NCI-H146 treated with DMSO at 0.1 percent for 48 hours (cell line): Measurements from ENCODE around the gene STAT3.
"Not testable (repeated sequence)": the region's sequence is repeated elsewhere in the genome, so short reads cannot be mapped to it uniquely, and the experiment has no call there.

Experiments used
- DNase-seq: peaks from one replicate; lab custom pipeline; 2025; ENCODE audit not compliant: unreplicated experiment; lab: John Stamatoyannopoulos, UW

The STAT3 gene

DNA sequence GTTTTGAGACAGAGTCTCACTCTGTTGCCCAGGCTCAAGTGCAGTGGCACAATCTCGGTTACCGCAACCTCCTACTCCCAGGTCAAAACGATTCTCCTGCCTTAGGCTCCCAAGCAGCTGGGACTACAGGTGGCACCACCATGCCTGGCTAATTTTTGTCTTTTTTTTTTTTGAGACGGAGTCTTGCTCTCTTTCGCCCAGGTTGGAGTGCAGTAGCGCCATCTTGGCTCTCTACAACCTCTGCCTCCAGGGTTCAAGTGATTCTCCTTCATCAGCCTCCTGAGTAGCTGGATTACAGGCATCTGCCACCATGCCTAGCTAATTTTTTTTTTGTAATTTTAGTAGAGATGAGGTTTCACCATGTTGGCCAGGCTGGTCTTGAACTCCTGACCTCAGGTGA is 70.3 kb downstream of the STAT3 start:
- not testable (repeated sequence) for DNase-seq

DNA sequence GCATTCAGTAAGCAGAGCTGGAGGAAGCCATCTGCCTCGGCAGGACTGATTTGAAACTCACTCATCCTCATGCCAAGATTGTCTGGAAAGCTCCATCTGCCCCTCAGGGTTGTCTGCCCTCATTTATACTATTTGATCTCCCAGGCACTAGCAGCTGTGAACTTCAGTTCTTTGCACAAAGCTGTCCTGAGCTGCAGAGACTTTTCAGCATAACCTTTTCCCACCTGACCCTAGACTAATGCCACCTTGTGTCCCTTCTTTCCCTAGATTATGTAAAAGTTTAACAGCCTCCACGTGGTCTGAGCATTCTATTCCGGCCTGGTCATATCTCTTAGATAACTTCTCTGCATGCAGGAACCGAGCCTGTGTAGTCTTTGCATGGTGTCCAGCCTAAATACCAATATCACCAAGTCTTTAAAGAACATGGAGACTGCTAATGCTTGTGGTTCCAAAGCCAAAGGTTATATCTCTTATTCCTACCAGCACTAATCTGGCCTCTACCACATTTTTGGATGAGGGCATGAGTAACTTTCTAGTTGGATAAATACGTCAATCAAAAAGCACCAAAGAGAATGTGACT is 70.9 kb downstream of the STAT3 start:
- no peak for DNase-seq

- no peak for DNase-seq
Measured at GRCh38 chr17:42316755-42317154, 71.5 kb downstream of the STAT3 start.

DNA sequence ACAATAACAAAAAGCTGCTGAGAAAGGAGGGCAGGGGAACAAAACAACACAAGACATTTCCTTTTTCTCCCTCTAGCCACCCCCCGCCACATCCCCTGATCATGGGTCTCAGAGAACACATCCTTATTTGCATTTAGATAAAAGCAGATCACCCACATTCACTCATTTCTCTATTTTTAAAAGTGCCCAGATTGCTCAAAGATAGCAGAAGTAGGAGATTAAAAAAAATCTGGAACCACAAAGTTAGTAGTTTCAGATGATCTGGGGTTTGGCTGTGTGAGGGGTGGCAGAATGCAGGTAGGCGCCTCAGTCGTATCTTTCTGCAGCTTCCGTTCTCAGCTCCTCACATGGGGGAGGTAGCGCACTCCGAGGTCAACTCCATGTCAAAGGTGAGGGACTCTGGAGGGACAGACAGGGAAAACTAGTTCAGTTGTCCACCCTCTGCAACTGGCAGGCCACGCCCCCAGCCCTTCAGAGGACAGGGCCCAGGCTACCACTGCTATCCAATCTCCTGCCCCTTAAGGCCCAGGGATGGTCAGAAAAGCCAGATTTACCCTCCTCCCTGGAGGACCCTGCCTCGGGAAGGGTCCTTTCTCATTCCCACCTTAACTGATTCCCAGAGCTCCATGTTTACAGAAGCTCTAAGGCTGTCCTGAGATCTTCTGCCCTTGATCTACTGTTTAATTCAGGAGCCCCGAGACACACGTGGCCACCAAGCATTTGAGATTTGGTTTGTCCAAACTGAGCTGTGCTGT is 72.7 kb downstream of the STAT3 start:
- no peak for DNase-seq

- no peak for DNase-seq
Measured at GRCh38 chr17:42313773-42314566, 74.3 kb downstream of the STAT3 start.

DNA sequence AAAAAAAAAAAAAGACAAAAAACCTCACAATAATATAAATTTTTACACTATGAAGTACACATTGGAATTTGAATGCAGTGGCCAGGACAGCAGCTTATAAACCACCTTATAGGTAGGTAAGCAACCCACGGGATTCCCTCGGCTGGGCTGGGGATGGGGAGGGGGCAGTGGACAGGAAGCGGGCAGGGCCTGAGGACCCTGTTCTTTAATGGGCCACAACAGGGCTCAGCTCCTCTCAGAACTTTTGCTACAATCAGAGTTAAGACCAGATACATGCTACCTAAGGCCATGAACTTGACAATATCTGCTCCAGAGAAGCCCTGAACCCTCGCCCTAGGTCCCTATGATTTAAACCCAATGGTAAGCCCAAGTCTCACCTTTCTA is 74.9 kb downstream of the STAT3 start:
- DNase-seq = no peak

DNA sequence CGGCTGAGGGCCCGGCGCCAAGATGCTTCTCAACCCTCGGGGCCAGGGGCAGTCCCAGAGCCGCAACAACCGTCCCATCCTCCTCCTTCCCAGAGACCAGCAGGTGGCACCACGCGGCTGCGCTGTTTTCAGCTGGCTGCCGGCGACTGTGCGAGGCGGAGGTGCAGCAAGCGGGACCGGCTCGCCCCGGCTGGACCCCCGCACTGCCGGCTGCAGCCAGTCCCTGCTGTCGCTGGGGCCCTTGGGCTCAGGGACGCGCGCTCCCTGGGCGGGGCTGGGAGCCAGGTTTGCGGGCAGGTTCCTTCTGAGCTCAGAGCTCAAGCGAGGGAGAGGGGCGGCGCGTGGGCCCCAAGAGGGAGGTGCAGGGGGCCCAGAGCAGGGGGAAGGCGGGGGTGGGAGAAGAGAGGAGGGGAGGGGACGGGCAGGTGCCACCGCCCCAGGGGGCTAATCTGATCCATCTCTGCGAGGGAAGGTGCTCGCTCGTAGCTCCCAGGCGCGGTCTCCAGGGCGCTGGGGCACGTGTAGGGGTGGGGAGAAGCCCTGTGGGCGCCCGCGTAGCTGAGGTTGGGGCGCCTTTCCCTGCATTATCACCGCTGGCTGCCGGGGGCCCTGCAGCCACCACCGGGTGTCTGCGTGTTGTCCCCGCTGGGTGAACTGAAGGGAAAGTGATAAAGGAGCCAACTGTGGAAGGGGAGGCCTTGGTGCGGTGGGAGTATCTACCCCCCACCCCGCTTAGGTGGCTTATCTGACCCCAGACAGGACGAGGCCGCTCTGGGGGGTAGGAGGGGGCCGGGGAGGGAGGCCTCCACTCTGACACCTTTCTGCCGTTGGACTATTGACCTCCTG is 75.7 kb downstream of the STAT3 start:
- peak; percentile 38 for DNase-seq

GRCh38 chr17:42312035-42312284 is 76.3 kb downstream of the STAT3 start:
- DNase-seq = no peak

DNA sequence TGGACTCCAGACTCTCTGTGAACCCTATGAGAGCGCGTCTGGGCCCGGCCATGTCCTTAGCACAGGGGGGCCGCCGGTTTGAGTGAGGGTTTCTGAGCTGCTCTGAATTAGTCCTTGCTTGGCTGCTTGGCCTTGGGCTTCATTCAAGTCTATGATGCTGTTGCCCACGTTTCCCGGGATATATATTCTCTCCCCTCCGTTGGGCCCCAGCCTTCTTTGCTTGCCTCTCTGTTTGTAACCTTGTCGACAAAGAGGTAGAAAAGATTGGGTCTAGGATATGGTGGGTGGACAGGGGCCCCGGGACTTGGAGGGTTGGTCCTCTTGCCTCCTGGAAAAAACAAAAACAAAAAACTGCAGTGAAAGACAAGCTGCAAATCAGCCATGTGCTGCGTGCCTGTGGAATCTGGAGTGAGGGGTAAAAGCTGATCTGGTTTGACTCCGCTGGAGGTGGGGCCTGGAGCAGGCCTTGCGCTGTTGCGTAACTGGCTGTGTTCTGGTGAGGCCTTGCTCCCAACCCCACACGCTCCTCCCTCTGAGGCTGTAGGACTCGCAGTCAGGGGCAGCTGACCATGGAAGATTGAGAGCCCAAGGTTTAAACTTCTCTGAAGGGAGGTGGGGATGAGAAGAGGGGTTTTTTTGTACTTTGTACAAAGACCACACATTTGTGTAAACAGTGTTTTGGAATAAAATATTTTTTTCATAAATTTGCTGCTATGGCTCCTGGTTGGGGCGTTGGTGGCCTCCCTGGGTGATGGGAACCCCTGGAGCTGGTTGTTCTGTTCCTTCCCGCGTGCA is 76.8 kb downstream of the STAT3 start:
- DNase-seq = no peak

DNA sequence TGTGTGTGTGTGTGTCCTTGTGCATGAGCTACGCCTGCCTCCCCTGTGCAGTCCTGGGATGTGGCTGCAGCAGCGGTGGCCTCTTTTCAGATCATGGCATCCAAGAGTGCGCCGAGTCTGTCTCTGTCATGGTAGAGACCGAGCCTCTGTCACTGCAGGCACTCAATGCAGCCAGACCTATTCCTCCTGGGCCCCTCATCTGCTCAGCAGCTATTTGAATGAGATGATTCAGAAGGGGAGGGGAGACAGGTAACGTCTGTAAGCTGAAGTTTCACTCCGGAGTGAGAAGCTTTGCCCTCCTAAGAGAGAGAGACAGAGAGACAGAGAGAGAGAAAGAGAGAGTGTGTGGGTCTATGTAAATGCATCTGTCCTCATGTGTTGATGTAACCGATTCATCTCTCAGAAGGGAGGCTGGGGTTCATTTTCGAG is 77.4 kb downstream of the STAT3 start:
- DNase-seq = no peak

DNA sequence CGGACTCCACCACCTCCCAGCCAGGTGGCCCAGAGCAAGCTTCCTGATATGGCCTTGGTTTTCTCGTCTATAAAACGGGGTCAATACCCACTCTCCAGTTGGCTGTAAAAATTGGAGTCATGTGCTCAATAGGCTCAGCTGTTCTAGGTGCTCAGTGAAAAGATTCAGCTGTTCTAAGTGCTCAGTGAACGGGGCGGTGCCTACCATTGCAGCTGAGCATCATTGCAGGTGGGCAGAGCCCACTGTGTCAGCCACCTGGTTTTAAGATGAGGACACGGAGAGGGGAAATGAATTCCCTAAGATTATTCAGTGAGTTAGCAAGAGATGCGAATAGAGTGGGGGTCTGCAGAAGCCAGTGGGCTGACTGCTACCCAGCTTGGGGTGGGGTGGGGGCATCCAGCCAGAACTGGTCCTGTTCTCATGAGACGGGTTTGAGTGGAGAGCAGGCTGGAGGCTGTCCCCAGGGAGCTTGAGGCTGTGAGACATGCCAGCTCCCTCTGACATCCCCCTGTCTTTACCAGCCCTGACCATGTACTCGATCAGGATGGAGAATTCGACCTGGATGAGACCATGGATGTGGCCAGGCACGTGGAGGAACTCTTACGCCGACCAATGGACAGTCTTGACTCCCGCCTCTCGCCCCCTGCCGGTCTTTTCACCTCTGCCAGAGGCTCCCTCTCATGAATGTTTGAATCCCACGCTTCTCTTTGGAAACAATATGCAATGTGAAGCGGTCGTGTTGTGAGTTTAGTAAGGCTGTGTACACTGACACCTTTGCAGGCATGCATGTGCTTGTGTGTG is 78.1 kb downstream of the STAT3 start:
- no peak for DNase-seq

DNA sequence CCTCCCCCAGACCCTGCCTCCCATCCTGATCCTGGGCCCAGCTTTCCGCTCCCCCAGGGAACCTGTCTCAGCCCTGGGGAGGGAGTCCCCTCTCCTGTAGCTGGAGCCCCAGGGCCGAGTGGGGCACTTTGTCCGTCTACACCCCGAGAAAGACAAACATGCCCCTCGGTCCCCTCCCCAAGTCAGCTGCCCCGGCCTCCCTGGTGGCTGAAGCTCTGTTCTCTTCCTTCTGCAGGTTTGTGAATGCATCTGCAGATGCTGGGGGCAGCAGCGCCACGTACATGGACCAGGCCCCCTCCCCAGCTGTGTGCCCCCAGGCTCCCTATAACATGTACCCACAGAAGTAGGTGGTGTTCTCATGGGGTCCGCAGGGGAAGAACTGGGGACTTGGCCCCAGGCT is 79.1 kb downstream of the STAT3 start:
- no peak for DNase-seq

DNA sequence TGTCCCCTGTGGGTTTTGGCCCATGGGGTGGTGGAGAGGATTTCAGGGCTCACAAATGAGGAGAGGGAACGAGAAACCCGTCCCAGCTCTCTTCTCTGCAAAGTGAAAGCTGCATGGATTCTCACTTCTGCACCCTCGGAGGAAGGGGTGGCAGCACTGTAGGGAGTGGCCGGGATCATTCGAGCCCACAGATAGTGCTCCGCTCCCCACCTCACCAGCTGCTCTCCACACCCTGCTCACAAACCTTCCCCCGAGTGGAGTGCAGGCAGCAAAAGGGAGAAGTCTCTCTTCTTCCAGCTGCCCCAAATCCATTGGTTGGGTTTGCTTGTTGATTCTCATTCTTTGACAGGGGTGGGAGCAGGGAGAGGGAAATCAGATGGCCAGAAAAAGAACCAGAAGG is 79.8 kb downstream of the STAT3 start:
- no peak for DNase-seq

DNA sequence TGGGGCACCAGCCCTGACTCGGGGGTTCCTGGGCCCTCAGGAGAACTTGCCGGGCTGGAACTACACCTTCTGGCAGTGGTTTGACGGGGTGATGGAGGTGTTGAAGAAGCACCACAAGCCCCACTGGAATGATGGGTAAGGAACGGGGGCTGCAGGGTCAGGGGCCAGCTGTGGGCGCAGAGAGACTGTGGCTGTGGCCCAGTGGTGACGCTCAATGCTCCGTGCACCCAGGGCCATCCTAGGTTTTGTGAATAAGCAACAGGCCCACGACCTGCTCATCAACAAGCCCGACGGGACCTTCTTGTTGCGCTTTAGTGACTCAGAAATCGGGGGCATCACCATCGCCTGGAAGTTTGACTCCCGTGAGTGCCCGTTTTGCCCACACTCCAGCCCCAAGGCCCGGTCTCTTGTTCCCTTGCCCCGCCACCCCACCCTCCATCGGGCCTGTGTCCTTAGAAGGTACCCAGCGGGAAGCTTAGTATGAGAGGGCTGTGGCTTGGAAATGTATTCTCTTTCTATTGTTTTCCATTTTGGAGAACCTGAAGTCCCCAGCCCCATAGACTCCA is 80.8 kb downstream of the STAT3 start:
- no peak for DNase-seq

- DNase-seq = no peak
Measured at GRCh38 chr17:42306385-42306667, 81.9 kb downstream of the STAT3 start.

DNA sequence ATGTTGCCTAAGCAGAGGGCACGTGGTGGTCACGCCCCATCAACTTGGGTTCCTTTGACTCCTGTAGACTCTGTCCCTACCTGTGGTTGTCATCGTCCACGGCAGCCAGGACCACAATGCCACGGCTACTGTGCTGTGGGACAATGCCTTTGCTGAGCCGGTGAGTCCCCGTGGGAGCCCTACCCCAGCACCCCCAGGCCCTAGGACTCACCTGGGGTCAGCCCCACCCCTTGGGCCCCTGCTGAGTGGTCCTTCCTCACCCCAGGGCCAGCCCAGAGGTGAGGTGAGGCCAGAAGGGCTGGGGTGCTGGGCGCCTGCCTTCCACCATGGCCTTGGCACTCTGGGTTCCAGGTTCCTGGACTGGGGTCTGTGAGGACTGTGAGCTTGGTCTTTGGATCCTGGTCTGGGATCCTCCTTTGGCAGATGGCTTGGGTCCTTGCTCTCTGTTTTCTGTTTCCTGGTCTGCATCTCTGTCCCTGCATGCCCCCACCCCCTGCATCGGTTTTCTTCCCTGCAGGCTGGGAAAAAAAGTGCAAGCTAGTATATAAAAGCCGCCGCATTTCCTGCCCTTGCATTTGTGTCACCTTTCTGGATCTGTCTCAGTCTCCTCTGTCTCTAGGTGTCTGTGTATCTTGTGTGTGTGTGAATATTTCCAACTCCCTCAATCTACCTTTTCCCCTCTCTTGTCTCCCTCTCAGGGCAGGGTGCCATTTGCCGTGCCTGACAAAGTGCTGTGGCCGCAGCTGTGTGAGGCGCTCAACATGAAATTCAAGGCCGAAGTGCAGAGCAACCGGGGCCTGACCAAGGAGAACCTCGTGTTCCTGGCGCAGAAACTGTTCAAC is 82.5 kb downstream of the STAT3 start:
- DNase-seq = no peak

GRCh38 chr17:42305031-42305330 is 83.3 kb downstream of the STAT3 start:
- DNase-seq = not testable (repeated sequence)

- DNase-seq = no peak
Measured at GRCh38 chr17:42304187-42305030, 83.8 kb downstream of the STAT3 start.
